DMS53 treated with DMSO at 0.1 percent for 48 hours (cell line): ENCODE measurements around the gene CLEC2L.

Source experiments
- DNase-seq: peaks from one replicate; lab custom pipeline; 2025; ENCODE audit not compliant: unreplicated experiment; lab: John Stamatoyannopoulos, UW

Gene CLEC2L

DNA sequence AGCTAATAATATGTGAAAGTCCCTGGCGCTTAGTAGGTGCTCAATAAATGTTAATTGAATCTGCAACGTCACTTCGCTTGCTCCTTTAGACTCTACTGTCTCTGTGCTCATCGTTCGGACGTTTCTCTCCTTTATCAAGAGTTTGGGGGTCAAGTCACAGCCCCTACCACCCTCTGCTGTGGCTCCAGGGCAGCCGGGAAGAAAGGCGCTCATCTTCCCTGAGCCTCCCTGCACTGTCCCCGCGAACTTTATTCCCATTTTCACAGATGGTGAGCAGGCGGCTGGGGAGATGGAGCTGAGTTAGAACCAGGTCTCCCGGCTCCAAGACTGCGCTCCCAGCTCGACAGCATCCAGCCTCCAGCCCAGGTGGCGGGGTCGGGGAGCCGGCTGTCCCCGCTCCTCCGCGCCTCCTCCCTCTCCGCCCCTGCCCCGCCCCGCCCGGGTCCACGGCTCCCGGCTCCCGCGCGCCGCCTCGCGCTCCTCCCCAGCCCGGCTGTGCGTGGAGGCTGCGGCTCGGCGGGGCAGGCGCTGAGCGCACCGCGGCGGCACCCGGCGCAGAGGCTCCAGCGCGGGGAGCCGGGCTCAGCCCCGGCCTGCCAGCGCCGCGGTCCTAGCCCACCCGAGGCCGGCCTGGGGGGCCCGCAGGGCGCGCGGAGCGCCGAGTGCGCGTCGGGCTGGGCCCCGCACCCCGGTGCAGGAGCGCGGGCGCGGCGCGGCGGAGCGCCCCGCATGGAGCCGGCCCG is at the start of gene CLEC2L:
CLEC2L (plus strand) TSS at position 487 of the 743 bp plus-strand sequence; CDS start at position 730, 243 bp downstream.
- no peak for DNase-seq

DNA sequence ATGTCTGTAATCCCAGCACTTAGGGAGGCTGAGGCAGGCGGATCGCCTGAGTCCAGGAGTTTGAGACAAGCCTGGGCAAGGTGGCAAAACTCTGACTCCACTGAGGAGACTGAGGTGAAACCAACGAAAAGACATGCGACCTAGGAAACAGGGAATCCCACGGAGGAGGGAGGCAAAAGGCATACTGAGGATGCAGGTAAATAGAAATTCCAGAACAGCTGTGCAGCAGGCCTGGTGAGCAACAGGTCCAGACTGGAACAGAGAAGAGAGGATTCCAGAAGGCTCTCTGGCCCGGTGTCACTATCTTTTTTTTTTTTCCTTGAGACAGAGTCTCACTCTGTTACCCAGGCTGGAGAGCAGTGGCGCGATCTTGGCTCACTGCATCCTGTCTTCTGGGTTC is 47.3 kb upstream of the CLEC2L start:
- no peak for DNase-seq

DNA sequence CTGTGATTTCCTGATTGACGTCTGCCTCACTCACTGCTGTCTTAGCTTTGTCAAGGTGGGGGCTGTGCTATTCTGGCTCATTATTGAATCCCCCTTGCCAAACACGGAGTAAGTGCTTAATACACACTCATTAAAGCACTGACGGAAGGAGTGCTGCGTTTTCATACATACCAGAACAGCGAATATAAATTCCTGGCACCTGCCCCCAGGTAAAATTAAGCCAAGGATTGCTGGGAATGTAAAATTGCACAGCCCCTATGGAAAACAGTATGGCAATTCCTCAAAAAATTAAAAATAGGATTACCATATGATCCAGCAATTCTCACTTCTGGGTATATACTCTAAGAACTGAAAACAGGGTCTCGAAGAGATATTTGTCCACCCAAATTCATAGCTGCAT is 46.6 kb upstream of the CLEC2L start:
- no peak for DNase-seq

DNA sequence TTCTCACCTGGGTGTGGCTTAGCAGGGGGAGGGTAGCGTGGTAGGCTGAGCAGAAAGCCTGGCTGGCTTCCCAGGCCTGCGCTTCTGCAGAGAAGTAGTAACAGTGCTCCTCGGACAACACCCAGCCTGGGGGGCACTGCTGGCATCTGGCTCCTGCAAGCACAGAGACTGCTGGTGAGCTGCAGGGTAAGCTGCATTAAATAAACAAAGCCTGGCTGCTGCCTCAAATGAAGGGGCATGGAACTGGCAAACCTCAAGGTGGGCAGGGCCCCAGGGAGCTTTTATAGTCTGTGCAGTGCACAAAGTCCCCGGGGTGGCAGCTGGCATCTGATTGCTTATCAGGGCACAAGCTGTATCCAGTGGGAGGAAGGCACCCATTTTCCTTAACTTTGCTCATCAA is 43.9 kb upstream of the CLEC2L start:
- no peak for DNase-seq

DNA sequence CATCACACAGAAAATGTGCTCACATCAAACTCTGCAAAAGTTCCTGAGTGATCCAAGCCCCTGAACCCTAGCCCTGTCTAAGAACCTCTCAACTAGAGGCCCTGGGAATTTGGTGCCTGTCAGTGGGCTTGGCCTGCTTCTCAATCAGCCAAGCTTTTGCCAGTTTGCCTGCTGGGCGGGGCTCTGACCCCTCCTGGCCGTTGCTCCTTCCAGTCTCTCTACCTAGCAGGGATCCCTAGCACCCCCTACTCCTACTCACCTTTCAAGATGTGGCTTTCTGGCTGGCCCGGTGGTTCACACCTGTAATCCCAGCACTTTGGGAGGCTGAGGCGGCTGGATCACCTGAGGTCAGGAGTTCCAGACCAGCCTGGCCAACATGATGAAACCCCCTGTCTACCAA is 42.1 kb upstream of the CLEC2L start:
- DNase-seq, result no peak

DNA sequence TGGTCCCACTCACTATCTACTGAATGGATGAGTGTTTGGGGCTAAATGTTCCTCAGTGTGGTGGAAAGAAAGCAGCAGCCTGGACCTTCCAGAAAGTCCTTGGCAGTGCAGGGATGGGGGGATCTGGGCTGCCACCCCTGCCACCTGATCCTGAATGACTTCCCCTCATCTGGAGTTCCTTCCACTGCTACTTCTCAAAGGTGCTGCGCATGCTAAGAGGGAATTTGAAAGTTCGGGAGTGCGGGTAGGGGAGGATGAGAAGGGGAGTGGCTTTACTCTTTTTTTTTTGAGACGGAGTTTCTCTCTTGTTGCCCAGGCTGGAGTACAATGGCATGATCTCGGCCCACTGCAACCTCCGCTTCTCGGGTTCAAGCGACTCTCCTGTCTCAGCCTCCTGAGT is 41.4 kb upstream of the CLEC2L start:
- no peak for DNase-seq

DNA sequence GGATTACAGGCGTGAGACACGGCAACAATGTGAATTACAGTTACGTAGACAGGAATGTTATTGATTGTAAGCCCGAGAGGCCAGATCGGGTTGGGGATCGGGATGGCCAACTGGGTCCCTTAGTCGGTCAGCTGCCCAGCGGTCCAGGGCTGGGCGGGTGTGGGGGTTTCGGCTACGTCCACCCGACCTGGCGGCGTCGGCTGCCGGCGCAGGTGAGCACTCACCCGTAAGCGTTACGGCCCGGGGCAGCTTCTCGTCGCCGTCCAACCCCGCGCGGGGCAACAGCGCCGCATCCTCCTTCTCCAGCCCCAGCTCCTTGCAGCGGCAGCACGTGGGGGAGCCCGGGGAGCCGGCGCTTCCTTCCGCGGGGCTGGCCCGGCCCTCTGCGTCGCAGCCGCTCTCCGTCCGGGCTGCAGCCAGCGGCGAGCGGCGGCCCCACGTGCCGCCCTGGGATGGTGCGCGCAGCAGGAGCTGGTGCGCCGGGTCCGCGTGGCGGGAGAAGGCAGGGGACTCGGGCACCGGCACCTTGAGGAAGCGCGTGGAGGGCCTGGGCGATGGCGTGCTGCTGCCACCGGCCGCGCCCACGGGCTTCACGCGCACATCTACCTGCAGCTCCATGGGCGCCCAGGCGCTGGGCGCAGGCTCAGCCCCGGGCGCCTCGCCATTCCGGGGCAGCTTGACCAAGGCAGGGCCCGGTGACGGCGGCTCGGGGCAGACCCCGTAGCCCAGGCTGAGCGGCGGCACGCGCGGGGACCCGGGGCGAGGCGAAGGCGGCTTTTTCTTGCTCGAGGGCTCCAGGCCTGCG is 40.6 kb upstream of the CLEC2L start:
- DNase-seq, result peak; percentile 37

DNA sequence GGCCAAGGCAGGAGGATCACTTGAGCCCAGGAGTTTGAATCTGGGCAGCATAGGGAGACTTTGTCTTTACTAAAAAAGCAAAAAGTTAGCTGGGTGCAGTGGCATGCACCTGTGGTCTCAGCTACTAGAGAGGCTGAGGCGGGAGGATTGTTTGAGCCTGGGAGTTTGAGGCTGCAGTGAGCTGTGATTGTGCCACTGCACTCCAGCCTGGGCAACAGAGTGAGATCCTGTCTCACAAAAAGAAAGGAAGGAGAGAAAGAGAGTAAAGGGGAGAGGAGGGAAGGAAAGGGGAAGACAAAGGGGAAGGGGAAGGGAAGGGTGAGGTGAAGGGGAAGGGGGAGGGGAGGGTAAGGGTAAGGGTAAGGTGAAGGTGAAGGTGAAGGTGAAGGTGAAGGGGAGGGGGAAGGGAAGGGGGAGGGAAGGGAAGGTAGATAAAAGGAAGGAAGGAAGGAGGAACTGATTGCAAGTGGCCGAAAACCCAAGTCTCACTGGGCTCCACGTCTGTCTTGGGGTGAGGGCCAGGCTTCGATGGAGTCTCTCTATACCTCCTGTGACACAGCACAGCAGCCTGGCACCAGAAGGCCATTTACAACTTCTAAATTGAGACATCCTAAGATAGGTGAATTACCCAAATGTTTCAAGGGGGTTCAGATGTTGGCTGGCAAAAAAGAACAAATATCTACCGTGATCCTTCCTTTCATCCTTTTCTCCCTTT is 36.0 kb upstream of the CLEC2L start:
- no peak for DNase-seq

DNA sequence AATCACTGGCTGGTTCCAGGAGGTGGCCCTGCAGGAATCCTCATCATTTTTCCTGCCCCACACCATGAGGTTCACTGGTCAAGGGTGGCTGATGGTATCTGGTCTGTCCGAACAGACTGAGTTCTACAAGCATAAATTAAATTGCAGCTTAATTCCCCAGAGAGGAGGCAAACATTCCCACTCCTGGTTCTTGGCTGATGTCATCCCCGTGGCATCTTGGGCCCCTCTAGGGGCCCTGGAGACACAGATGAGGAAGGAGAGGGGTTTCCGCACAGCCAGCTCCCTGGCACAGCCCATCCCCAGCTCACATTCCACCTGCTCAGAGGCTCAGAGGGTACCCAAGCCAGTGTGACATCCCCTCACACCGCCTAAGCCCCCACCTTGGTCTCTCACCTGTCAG is 34.7 kb upstream of the CLEC2L start:
- no peak for DNase-seq

DNA sequence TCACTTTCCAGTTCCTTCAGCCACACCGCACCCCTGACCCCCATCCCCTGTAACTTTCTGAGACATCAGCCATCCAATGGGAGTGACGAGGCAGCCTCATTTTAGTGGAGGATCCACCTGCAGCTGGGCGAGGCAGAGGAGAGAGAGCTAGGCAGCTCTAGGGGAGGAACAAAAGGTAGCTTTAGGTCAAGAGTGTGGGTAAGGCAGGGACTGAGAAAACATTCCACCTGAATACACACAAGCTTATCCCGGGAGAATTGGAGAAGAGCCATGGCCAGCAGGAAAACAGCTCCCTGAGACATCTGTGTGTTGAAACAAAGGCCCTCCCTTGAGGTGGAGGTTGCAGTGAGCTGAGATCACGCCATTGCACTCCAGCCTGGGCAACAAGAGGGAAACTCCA is 33.4 kb upstream of the CLEC2L start:
- DNase-seq, result peak; percentile 15

DNA sequence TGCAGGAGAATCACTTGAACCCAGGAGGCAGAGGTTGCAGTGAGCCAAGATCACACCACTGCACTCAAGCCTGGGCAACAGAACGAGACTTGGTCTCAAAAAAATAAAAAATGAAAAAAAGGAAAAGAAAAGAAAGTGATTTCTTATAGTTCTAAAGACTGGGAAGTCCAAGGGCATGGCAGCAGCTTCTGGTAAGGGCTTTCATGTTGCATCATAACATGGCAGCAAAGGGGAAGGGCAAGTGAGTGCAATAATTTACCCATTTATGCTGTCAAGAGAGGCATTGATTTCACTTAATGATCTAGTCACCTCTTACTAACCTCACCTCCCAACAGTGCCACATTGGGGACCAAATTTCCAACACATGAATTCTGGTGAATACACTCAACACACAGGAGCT is 31.2 kb upstream of the CLEC2L start:
- no peak for DNase-seq

DNA sequence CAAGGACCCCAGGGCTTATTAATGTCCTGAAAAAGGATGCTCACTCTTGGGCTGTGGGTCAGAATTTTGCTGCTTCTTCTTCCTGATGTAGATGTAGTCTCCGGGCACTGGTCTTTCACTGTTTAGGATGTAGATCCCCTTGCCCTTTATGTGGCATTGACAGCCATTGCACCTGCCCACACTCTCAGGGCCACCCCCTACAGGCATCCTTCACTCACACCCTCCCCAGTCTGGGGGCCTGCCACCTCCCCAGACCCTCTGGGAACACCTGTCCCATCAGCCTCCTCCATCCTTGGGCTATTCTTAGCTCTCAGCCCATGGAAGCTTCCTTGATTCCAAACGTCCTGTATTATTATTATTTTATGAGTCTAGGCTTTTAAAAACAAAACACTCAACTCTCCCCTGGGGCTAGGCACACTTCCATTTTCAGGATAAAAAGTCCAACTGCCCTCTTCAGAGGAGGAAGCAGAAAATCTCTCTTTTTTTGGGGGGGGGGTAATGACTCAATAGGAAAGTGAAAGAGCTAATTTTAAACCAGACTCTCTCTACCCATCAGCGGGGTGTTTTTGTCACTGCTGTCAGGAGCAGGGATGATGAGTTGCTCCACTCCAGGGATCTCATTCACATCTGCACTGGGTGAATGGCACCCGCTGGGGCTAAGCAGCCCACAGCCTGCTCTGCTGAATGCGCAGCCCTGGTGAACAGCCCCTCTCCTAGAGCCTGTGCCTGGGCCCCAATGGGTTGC is 28.5 kb upstream of the CLEC2L start:
- DNase-seq, result no peak

DNA sequence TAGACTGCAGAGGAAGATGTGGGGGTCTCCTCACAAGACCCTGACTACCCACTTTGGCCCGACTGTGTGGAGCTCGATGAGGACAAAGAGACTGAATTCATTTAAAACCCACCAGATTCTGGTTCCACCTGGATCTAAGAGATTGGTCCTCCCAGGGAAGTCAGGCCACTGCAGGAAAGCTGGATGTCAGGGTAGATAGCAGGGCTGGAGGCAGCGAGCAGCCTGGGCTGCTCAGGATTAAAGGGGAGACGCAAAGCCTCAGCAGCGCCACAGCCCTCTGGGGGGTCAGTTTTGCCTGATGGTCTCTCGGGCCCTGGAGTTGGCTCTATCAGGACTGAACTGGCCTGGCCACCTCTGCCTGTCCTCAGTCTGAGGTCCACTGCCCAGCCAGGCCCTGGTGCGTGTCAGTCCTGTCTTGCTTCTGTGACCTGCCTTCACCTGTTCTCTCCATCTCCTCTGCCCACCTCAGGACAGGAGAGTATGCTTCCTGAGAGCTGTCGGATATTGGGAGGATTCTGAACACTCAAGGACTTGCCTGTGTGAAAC is 27.8 kb upstream of the CLEC2L start:
- no peak for DNase-seq

DNA sequence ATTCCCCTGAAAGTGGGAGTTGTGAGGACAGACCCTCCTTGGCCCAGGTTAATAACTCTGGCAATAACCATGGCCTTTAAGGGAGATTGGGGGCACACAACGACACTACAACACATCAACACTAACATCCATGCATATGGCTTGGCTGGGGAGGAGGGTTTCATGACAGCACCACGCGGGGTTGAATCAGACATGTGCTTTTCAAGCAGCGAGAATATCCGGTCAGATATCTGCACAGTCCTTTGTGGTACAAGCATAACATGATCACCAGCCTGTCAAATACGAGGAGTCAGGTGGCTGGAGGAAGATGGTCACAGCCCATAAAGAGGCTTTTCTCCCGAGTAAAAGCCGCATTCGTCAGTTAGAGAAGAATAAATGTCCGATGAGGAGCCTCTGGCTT is 27.0 kb upstream of the CLEC2L start:
- no peak for DNase-seq

DNA sequence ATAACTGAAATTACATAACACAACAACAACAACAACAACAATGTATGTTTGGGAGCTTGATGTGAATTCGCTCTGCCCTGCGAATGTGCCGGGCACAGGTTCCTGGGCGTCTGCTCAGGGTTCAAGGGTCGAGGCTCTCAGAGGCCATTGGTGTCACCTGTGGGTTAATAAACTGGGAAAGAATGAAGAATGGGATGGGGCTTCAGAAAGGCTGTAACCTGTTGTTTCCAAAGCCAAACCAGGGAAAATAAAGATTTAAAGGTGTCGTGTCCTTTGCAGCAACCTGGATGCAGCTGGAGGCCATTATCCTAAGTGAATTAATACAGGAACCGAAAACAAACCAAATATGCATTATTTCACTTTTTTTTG is 22.7 kb upstream of the CLEC2L start:
- no peak for DNase-seq

DNA sequence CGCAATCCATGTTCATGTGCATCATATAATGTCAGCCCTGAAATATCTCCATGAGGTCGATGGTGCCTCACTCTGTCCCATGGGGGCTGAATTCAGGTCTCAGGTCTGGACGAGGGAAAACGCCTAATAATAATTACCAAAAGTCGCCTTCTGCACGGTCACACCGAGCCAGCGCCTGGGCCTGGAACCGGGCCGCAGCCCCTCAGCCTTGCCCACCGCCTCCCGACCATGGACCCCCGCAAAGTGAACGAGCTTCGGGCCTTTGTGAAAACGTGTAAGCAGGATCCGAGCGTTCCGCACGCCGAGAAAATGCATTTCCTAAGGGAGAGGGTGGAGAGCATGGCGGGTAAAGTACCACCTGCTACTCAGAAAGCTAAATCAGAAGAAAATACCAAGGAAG is 21.3 kb upstream of the CLEC2L start:
- no peak for DNase-seq

DNA sequence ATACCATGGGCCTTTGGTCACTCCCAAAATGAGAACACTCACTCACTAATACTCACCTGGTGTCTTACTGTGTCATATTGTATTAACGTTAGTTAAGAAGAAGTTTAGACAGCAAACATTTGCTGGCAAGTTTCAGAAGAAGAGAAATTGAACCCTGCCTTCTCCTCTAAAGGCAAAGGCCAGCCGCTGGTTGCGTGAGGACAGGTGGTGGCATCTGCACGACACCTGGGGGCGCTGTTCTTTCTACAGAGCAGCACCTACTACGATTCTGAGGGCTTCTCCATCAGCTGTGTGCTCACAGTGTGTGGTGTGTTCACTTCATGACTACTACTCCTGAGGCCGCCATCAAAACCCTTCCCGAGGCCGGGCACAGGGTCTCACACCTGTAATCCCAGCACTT is 17.9 kb upstream of the CLEC2L start:
- DNase-seq, result no peak

DNA sequence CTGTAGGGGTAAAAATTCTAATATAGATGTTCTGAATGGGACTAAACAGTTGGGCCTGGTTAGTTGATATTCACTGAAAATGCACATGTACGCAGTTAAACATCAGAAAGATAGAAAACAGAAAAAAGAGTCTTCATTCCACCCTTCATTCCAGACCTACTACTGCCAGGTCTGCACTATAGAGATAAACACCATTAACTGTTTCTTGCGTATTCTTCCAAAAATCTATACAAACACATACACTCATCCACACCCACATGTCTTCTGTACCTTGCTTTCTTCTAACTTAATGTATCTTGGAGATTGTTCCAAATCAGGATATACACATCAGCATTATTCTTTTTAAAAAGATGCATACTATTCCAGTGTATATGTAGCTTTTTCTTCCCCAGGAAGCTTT is 13.9 kb upstream of the CLEC2L start:
- no peak for DNase-seq

DNA sequence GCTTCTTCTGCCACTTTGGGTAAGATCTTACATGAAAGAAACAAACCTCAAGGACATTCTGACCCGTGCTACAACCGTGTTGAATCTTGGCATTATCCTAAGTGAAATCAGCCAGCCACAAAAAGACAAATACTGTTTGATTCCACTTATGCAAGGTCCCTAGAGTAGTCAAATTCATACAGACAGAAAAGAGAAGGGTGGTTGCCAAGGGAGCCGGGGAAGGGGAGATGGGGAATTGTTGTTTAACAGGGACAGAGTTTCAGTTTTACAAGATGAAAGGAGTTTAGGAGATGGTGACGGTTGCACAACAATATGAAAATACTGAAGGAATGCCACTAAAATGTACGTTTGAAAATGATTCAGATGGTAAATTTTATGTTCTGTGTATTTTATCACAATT is 12.2 kb upstream of the CLEC2L start:
- no peak for DNase-seq

DNA sequence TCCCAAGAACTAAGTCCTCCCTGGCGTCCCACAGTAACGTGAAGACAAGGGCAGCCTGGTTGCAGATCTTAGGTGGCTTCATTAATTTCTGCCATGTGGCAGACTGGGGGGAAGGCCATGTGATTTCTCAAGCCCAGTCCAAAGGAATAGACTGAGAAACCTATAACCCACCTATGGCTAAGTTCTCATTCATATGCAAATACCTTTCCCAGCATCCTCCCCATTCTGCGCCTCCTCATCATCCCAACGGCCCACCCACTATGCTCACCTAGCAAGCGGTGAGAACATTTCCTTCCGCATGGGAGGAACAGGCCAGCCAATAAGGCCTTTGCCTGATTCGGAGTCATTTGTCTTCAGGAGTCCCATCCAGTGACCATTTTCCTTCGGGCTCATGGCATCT is 8.2 kb upstream of the CLEC2L start:
- no peak for DNase-seq

DNA sequence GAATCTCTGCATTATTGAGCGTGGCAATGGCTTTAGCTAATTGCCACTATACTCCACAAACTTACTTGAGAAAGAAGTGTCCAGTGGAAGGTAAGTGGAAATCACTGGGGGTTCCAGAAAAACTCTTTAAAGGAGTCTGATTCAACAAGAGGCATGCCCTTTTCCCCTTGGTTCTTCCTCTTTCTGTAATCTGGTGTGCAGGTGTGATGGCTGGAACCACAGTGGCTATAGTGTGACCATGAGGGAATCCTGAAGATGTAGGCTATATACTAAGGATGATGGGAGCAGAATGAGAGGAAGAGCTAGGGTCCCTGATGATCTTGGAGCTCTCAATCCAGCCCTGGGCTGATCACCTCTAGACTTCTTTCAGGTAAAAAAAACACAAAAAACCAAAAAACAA is 2.0 kb upstream of the CLEC2L start:
- no peak for DNase-seq
